Measurements from ENCODE around the gene PRDM9.
"Not testable (repeated sequence)": the region's sequence is repeated elsewhere in the genome, so short reads cannot be mapped to it uniquely, and the experiment has no call there.

DNA sequence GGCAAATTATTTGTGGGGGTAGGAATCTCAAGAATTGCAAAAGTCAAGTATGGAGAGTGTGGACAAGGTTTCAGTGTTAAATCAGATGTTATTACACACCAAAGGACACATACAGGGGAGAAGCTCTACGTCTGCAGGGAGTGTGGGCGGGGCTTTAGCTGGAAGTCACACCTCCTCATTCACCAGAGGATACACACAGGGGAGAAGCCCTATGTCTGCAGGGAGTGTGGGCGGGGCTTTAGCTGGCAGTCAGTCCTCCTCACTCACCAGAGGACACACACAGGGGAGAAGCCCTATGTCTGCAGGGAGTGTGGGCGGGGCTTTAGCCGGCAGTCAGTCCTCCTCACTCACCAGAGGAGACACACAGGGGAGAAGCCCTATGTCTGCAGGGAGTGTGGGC lies 19.2 kb downstream of the PRDM9 start:
- not testable (repeated sequence) for TF ChIP-seq CTCF (IDR thresholded peaks at IDR 0.05; ENCODE audit: insufficient read depth, low read length, poor library complexity, severe bottlenecking); EZH2phosphoT487 (conservative IDR thresholded peaks at IDR 0.05; ENCODE audit: low read length)

Measured in SU-DHL-6 (cell line).